ENCODE results near the gene SPRR2D.
"Not testable (repeated sequence)": the region's sequence is repeated elsewhere in the genome, so short reads cannot be mapped to it uniquely, and the experiment has no call there.

Gene SPRR2D

DNA sequence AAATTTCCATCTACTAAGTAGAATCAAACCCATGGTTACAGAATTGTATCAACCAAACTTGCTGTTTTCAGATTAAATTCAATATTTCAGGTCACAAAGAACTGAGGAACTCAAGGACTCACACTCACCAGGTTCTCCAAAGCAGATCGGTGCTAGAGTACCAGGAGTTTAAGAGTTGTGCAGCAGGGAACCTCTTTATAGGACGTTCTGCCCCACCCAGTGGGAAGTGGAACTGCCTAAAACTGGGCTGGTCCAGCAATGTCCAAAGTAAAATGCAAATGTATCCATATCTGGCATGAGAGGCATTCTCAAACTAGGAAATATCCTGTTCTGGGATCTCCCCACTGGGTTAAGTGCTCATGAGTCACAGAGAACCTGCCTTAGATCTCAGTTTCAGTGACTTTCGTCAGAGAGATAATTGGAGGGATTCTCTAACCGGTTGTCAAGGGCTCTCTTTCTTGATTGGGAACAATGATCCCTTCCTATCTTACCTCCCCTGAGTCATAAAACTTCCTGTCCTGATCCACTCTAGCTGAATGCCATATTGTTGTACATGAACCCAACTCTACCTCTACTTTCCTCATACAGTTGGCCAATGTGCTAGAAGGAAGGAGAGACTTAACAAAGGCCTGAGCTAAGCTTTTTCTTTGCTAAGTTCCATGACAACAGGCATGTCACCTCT lies at the start of gene SPRR2D:
Gene SPRR2D (minus strand): TSS at position 171 of the 682 bp plus-strand sequence. CDS start 774 bp downstream, outside the sequence.
- Histone ChIP-seq H3K9ac (ENCODE audit: low read depth, low read length) (no peak within 1 kb of the TSS), H3K4me3 (ENCODE audit: low read length) (no peak within 1 kb of the TSS), H3K27ac (ENCODE audit: low read length) (no peak within 1 kb of the TSS), H3K9me3 (ENCODE audit: insufficient read depth, low read depth, low read length) (no peaks in the 10 kb centered on the region), H3K27me3 (ENCODE audit: insufficient read depth, low read length) (no peaks in the 10 kb centered on the region), H3K4me1 (ENCODE audit: insufficient read depth, low read length) (no peaks in the 10 kb centered on the region), H3K36me3 (ENCODE audit: insufficient read depth, low read depth, low read length) (no peaks in the 10 kb centered on the region)

DNA sequence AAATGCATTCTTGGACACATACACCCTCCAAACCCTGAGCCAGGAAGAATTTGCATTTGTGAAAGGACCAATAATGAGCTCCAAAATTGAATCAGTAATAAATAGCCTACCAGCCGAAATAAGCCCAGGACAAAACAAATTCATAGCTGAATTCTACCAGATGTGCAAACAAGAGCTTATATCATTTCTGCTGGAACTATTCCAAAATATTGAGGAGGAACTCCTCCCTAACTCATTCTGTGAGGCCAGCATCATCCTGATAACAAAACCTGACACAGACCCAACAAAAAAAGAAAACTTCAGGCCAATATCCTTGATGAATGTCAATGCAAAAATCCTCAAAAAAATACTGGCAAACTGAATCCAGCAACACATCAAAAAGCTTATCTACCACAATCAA lies 46.7 kb upstream of the SPRR2D start:
- Histone ChIP-seq H3K9me3 (ENCODE audit: insufficient read depth, low read depth, low read length) (no peaks in the 10 kb centered on the region), H3K27ac (ENCODE audit: low read length) (no peak overlapping the region), H3K36me3 (ENCODE audit: insufficient read depth, low read depth, low read length) (no peaks in the 10 kb centered on the region), H3K4me3 (ENCODE audit: low read length) (no peak overlapping the region), H3K4me1 (ENCODE audit: insufficient read depth, low read length) (no peaks in the 10 kb centered on the region), H3K27me3 (ENCODE audit: insufficient read depth, low read length) (no peaks in the 10 kb centered on the region), H3K9ac (ENCODE audit: low read depth, low read length) (no peak overlapping the region)

DNA sequence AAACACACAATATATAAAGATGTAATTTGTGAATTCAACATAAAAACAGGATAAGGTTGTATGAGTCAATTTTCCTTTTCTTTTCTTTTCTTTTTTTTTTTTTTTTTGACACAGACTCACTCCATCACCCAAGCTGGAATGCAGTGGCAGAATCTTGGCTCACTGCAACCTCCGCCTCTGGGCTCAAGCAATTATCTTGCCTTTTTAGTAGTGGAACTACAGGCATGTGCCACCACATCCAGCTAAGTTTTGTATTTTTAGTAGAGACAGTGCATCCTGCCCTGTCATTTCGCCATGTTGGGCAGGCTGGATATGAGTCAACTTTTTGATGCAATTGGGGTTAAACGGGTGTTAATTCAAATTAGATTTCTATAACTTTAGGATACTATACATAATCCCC lies 40.8 kb upstream of the SPRR2D start:
- H3K27me3 ChIP-seq (ENCODE audit: insufficient read depth, low read length), result no peaks in the 10 kb centered on the region
- H3K9ac ChIP-seq (ENCODE audit: low read depth, low read length), result no peak overlapping the region
- no peak overlapping the region for H3K27ac ChIP-seq (ENCODE audit: low read length)
- no peak overlapping the region for H3K4me3 ChIP-seq (ENCODE audit: low read length)
- H3K36me3 ChIP-seq (ENCODE audit: insufficient read depth, low read depth, low read length), result no peaks in the 10 kb centered on the region
- H3K4me1 ChIP-seq (ENCODE audit: insufficient read depth, low read length), result no peaks in the 10 kb centered on the region
- no peaks in the 10 kb centered on the region for H3K9me3 ChIP-seq (ENCODE audit: insufficient read depth, low read depth, low read length)

DNA sequence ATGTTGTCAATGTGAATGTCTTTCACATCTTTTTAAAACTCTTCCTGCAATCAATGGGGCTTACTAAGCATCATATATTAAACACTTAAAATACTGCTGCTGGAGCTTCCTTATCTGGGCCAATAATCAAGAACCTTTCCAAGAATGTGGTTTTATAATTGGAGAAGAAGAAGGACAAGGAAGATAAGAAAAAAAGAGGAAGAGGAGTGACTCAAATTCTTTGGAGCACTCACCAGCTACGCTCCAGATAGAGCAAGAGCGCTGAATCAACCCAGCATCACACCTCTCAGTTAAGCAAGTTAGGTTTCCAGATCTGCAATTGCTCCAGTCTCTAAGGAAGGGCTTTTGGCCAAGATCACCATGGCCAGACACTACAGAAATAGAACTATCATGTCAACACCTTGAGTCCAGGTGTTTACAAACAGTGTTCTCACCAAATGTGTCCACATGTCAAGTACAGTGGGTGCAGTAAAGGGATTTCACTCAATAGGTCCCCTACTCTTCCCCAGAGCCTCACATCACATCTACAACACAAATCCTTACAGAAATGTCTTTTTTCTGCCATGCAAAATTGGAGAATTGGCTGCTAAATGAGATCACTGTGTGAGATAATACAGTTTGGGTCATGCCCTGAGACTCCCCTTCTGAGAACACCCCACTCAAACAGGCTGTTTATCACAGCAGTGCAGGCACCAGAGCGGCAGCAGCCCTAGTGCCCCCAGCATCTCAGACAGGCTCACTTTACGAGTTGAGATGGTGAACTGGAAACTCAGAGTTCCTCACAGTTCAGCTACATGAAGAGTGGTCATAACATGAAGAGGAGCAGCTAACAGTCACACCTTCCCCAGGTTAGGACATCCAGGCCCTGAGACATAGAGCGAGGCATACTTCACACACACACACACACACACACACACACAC lies 32.1 kb upstream of the SPRR2D start:
- Histone ChIP-seq H3K36me3 (ENCODE audit: insufficient read depth, low read depth, low read length) (no peaks in the 10 kb centered on the region), H3K27ac (ENCODE audit: low read length) (no peak overlapping the region), H3K4me1 (ENCODE audit: insufficient read depth, low read length) (no peaks in the 10 kb centered on the region), H3K27me3 (ENCODE audit: insufficient read depth, low read length) (no peaks in the 10 kb centered on the region), H3K4me3 (ENCODE audit: low read length) (no peak overlapping the region), H3K9me3 (ENCODE audit: insufficient read depth, low read depth, low read length) (no peaks in the 10 kb centered on the region), H3K9ac (ENCODE audit: low read depth, low read length) (no peak overlapping the region)

DNA sequence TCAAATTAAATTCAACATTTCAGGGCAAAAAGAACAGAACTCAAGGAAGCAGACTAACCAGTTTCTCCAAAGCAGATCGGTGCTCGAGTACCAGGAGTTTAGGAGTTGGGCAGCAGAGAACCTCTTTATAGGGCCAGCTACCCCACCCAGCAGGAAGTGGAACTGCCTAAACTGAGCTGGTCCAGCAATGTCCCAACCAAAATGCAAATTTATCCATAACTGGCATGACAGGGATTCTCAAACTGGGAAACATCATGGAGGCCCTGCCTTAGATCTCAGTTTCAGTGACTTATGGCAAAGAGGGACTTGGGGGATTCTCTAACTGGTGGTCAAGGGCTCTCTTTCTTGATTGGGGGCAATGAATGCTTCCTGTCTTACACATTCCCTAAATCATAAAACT lies 30.6 kb upstream of the SPRR2D start, which contains the start of gene SPRR2B:
Gene SPRR2B (minus strand): TSS at position 101 of the 400 bp plus-strand sequence. CDS start 772 bp downstream, outside the sequence.
- Histone ChIP-seq H3K9ac (ENCODE audit: low read depth, low read length) (no peak within 1 kb of the TSS), H3K36me3 (ENCODE audit: insufficient read depth, low read depth, low read length) (no peaks in the 10 kb centered on the region), H3K27me3 (ENCODE audit: insufficient read depth, low read length) (no peaks in the 10 kb centered on the region), H3K4me1 (ENCODE audit: insufficient read depth, low read length) (no peaks in the 10 kb centered on the region), H3K4me3 (ENCODE audit: low read length) (no peak within 1 kb of the TSS), H3K27ac (ENCODE audit: low read length) (no peak within 1 kb of the TSS), H3K9me3 (ENCODE audit: insufficient read depth, low read depth, low read length) (no peaks in the 10 kb centered on the region)

DNA sequence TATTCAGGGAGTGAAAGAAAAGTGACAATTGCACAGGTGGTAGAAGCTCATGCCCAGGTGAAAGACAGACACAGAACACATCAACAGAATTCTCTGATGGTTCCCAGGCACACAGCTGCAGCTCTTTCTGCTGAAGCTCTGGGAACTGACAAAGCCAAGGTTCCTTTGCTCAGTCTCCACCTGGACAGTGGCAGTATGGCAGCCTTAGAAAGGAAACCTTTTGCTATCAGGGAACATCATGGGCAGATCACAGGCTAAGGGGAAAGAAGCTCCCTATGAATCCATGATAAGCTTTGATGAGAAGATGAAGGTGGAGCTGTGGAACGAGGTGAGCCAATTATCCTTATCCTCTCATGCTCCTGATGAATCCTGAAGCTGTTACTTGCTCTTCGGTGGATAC lies 29.3 kb upstream of the SPRR2D start:
- no peaks in the 10 kb centered on the region for H3K4me1 ChIP-seq (ENCODE audit: insufficient read depth, low read length)
- no peak overlapping the region for H3K27ac ChIP-seq (ENCODE audit: low read length)

DNA sequence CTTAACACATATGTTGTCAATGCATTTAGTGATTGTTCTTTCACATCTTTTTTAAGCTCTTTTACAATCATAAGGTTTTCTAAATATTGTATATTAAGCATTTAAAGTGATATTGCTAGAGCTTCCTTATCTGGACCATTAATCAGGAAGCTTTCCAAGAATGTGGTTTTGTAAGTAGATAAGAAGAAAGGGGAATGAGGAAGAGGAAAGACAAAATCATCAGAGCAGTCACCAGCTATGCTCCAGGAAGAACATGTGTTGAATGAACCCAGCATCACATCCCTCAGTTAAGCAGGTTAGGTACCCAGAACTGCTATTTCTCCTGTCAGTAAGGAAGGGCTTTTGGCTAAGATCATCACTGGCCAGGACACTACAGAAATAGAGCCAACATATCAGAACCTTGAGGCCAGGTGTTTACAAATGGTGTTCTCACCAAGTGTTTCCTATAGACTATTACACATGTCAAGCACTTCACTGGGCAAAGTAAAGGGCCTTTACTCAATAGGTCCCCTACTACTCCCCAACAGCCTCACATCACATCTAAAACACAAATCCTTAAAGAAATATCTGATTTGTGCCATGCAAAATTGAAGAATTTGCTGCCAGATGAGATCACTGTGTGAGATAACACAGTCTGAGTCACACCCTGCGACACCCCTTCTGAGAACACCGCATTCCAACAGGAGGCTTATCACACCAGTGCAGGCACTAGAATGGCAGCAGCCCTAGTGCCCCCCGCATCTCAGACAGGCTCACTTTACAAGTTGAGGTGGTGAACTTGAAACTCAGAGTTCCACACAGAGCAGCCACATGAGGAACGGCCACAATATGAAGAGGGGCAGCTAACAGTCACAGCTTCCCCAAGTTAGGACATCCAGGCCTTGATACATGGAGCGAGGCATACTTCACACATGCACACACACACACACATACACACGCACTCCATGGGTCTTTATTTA lies 18.2 kb upstream of the SPRR2D start:
- no peaks in the 10 kb centered on the region for H3K9me3 ChIP-seq (ENCODE audit: insufficient read depth, low read depth, low read length)
- no peaks in the 10 kb centered on the region for H3K4me1 ChIP-seq (ENCODE audit: insufficient read depth, low read length)
- H3K27me3 ChIP-seq (ENCODE audit: insufficient read depth, low read length), result no peaks in the 10 kb centered on the region
- no peak overlapping the region for H3K27ac ChIP-seq (ENCODE audit: low read length)
- H3K4me3 ChIP-seq (ENCODE audit: low read length), result no peak overlapping the region
- no peaks in the 10 kb centered on the region for H3K36me3 ChIP-seq (ENCODE audit: insufficient read depth, low read depth, low read length)
- no peak overlapping the region for H3K9ac ChIP-seq (ENCODE audit: low read depth, low read length)

More for the DNA sequence above, 29.3 kb upstream of the SPRR2D start:
- Histone ChIP-seq H3K36me3 (ENCODE audit: insufficient read depth, low read depth, low read length) (no peaks in the 10 kb centered on the region), H3K4me3 (ENCODE audit: low read length) (no peak overlapping the region), H3K9ac (ENCODE audit: low read depth, low read length) (no peak overlapping the region), H3K27me3 (ENCODE audit: insufficient read depth, low read length) (no peaks in the 10 kb centered on the region), H3K9me3 (ENCODE audit: insufficient read depth, low read depth, low read length) (no peaks in the 10 kb centered on the region)

DNA sequence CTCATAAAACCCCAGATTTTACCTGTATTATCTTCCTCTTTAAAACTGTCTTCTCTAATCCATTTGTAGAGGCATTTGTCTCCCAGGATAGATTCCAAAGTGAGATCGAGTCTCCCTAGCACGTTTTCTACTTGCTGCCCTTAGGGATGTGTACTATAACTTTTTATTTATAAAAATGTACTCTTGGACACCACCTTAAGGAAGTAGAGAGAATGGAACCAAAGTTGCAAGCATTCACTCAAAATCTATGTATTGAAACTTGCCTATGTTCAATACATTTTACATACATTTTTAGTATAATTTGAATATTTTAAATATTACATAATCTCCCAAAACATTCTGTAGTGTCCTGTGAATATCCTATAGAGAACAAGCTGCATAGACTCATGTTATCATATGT lies 17.2 kb upstream of the SPRR2D start:
- H3K4me3 ChIP-seq (ENCODE audit: low read length), result no peak overlapping the region
- H3K27ac ChIP-seq (ENCODE audit: low read length), result no peak overlapping the region
- no peaks in the 10 kb centered on the region for H3K4me1 ChIP-seq (ENCODE audit: insufficient read depth, low read length)
- no peaks in the 10 kb centered on the region for H3K36me3 ChIP-seq (ENCODE audit: insufficient read depth, low read depth, low read length)
- H3K27me3 ChIP-seq (ENCODE audit: insufficient read depth, low read length), result no peaks in the 10 kb centered on the region
- no peak overlapping the region for H3K9ac ChIP-seq (ENCODE audit: low read depth, low read length)
- H3K9me3 ChIP-seq (ENCODE audit: insufficient read depth, low read depth, low read length), result no peaks in the 10 kb centered on the region

DNA sequence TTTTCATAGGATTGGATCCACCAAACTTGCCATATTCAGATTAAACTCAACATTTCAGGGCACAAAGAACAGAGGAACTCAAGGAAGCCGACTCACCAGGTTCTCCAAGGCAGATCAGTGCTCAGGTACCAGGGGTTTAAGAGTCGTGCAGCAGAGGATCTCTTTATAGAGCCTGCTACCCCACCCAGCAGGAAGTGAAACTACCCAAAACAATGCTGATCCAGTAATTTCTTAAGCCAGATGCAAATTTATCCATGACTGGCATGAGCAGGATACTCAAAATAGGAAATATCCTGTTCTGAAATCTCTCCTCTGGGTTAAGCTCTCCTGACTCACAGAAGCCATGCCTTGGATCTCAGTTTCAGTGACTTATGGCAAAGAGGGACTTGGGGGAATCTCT lies 16.5 kb upstream of the SPRR2D start, which contains the start of gene SPRR2A:
Gene SPRR2A (minus strand): TSS at position 138 of the 400 bp plus-strand sequence. CDS start 777 bp downstream, outside the sequence.
- H3K4me1 ChIP-seq (ENCODE audit: insufficient read depth, low read length), result no peaks in the 10 kb centered on the region
- no peak within 1 kb of the TSS for H3K9ac ChIP-seq (ENCODE audit: low read depth, low read length)
- no peak within 1 kb of the TSS for H3K27ac ChIP-seq (ENCODE audit: low read length)
- H3K36me3 ChIP-seq (ENCODE audit: insufficient read depth, low read depth, low read length), result no peaks in the 10 kb centered on the region
- H3K27me3 ChIP-seq (ENCODE audit: insufficient read depth, low read length), result no peaks in the 10 kb centered on the region
- no peaks in the 10 kb centered on the region; the same call in 1 of the 2 replicates for H3K9me3 ChIP-seq (ENCODE audit: insufficient read depth, low read depth, low read length)
- H3K4me3 ChIP-seq (ENCODE audit: low read length), result no peak within 1 kb of the TSS

DNA sequence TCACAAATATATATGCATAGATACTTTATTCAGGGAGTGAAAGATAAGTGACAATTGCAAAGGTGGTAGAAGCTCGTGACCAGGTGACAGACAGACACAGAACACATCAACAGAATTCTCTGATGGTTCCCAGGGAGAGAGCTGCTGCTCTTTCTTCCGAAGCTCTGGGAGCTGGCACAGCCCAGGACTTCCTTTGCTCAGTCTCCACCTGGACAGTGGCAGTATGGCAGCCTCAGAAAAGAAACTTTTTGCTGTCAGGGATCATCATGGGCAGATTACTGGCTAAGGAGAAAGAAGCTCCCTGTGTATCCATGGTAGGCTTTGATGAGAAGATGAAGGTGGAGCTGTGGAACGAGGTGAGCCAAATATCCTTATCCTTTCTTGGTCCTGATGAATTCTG lies 15.2 kb upstream of the SPRR2D start:
- not testable (repeated sequence) for H3K27me3 ChIP-seq (ENCODE audit: insufficient read depth, low read length); H3K4me3 ChIP-seq (ENCODE audit: low read length); H3K36me3 ChIP-seq (ENCODE audit: insufficient read depth, low read depth, low read length); H3K4me1 ChIP-seq (ENCODE audit: insufficient read depth, low read length); H3K9ac ChIP-seq (ENCODE audit: low read depth, low read length); H3K27ac ChIP-seq (ENCODE audit: low read length); H3K9me3 ChIP-seq (ENCODE audit: insufficient read depth, low read depth, low read length)

DNA sequence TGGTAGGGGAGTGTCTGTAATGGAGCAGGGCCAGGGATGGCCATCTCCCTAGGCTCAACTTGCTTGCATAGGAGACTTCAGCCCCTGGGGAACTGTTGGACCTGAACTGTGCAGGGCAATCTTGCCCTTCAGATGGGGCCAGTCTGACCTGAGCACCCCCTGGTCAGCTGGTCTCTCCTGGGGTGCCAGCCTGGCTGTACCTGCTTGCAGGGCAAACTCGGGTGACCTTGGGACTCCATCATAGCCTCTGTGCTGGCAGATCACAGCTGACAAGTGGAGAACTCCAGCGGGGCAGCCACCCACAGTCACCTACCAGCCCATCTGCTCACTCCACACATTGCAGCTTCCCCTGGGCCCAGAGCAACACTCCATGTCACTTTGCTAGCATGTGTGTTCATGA lies 8.3 kb upstream of the SPRR2D start:
- Histone ChIP-seq H3K4me3 (ENCODE audit: low read length) (no peak overlapping the region), H3K27ac (ENCODE audit: low read length) (no peak overlapping the region), H3K9me3 (ENCODE audit: insufficient read depth, low read depth, low read length) (no peaks in the 10 kb centered on the region; the same call in 1 of the 2 replicates), H3K4me1 (ENCODE audit: insufficient read depth, low read length) (no peaks in the 10 kb centered on the region), H3K9ac (ENCODE audit: low read depth, low read length) (no peak overlapping the region), H3K27me3 (ENCODE audit: insufficient read depth, low read length) (no peaks in the 10 kb centered on the region), H3K36me3 (ENCODE audit: insufficient read depth, low read depth, low read length) (no peaks in the 10 kb centered on the region)
